Stimulated activated CD4-positive, alpha-beta T cell treated with anti-CD3 and anti-CD28 coated beads, Interleukin-1b, Interleukin-23, amount 100 ng/mL, for 24 hours (primary cell): ENCODE results near the gene SNX3.

Experiments used
- DNase-seq, 4 experiments: peaks; one replicate each; pipeline ENCODE4 v3.0.0-alpha.2; 2020; ENCODE audit warnings: low read depth in 4 of 4, low spot score in 1 of 4

SNX3 gene

DNA sequence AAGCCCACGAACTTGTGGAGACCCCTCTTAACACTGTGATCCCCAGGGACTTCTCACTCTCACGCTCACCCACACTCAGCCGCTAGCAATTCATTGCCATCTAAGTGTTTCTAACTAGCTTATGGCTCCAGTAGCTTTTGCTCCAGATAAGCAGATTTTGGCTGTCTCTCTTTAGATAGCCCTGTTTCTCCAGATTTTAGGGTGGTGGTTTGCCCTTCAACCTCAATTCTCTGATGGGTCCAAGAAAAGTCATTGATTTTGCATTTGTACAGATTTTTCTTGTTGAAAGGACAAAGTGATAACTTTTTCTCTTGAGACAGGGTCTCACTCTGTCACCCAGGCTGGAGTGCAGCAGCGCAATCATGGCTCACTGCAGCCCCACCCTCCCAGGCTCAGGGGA lies 53.8 kb downstream of the SNX3 start:
- no peak for DNase-seq

DNA sequence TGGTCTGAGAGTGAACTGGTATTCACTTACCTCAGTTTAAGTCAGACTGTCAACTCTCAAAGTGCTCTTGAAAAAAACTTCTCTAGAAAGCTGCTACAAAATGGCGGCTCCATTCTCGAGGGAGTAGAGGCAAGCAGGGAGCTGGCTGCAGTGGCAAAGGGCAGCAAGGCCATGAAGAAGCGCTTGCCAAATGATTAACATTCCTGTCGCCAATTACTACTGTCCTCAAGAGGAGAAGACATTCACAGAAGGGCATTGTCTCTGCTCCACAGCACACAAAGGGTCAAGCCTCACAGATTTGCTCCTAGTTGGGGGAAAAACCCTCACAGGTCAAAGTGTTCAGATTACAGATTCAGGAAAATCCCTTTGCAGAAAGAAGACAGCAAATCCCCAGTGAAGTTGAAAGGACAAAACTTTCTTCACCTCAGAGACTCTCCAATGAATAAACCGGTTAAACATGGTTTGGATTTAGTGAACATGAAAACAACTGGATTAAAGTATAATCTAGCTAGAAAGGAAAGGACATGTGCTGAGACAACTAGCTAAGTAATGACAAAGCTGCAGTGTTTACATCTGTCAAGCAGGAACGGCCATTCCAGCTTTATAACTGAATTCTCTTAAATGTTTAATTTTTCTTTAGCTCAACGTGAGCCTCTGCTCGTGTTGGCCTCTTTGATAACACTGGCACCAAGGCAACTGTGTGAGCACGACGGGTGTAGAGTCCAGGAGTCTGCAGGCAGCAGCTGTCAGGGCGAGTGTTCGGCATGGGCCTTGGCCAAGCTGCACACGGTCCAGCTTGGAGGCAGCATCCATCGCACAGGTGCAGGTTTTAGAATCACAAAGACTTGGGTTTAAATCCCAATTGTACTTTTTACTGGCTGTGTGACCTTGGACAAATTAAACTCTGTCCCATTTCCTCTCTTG lies 57.4 kb downstream of the SNX3 start:
- DNase-seq: no peak

DNA sequence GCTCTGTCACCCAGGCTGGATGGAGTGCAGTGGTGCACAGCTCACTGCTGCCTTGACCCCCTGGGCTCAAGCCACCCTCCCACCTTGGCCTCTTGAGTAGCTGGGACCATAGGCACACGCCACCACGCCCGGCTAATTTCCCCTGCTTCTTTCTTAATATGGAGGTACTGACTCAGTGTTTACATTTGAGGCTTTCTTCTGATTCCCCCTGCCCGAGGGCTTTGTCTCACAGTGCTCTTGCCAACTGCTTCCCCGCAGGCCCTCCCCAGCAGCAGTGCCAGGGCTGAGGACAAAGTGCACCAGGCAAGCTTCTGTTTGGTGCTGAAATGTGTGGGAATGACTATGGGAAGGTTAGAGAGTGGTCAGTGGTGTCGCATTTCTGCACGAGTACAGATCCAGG lies 60.2 kb downstream of the SNX3 start:
- DNase-seq: no peak

DNA sequence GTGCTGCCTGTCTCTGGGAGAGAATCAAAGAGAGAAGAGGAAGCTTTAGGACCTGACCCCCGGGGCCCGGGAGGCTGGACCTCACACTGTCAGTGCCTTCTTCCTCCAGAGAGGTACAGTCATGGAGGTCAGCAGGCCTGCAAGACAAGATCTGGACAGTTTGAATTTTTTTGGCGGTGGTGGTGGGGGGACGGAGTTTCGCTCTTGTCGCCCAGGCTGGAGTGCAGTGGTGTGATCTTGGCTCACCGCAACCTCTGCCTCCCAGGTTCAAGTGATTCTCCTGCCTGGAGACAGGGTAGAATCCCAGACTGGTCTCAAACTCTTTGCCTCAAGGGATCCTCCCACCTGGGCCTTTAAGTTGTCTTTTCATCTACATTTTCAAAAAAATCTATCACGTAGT lies 60.7 kb downstream of the SNX3 start:
- no peak for DNase-seq

DNA sequence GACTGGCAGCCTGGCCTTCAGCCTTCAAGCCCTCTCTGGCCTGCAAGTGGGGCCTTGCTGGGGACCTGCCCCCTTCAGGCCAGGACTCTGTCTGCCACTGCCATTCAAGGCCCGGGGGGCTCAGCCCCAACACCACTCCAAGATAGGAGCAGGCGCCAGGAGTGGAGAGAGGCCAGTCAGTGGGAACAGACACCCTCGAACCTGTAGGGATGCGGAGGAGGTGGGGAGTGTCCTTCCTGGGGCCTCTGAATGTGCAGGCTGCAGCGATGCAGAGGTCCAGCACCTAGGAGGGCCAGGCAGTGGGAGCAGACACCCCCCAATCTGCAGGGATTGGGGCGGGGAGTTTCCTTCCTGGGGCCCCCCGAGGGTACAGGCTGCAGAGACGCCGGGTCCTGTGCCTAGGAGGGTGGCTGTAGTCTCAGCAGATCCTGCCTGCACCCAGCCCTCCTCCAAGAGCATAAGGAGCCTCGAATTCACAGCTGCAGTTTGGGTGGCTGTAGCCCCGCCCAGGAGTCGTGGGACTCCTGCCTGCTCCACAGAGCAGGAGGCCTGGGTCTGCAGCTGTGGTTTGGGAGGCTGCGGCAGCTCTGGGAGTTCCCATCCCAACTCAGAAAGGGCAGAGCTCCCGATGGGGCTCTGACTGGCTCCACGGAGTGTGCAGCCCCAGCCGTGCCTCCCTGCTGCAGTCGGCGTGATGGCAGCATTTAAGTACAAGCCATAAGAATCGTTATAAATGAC lies 61.9 kb downstream of the SNX3 start:
- no peak for DNase-seq

DNA sequence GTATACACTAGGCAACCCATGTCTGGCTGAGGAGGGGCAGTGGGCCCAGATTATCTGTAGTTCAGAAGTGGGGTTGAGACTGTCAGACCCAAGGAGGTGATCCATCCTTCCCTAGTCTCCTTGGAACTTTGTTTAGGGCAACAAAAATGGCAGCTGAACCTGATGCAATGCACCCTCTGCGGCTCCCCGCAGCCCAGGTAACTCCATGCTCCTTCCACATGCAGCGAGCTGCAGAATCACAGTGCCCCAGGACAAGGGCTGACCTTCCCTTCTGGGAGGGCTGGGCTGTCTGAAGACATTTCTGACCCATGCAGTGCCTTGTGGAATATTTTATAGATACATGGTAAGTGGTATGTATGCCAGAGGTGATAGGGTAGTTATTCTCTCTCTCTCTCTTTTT lies 65.6 kb downstream of the SNX3 start:
- no peak for DNase-seq

DNA sequence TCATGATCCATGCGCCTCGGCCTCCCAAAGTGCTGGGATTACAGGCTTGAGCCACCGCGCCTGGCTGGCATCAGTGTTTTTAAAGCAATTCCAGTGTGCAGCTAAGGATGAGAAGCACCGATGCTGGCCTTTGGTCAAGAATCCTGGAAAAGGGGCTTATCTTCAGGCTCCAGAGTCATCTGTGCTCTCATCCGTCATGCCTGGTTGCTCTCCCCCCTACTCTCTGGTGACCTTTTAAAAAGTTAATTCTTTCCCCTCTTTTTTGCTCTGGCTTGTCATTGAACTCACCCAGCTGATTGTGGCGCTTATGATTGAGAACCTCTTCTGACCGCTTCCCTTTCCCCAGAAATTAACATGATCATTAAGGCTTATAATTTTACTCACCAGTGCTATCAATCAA lies 66.3 kb downstream of the SNX3 start:
- DNase-seq: no peak

DNA sequence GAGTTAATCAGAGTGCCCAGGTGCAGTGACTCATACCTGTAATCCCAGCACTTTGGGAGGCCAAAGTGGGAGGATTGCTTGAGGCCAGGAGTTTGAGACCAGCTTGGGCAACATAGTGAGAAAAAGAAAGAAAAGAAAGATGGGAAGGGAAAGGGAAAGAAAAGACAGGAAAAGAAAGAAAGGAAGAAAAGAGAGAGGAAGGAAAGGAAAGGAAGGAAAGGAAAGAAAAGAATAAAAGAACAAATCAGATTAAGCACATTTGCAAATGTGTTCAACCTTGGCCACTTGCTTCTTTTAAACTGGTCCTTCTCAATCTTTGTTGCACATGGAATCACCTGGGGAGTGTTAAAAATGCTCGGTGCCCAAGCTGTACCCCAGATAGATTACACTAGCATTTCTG lies 67.0 kb downstream of the SNX3 start:
- DNase-seq: no peak

DNA sequence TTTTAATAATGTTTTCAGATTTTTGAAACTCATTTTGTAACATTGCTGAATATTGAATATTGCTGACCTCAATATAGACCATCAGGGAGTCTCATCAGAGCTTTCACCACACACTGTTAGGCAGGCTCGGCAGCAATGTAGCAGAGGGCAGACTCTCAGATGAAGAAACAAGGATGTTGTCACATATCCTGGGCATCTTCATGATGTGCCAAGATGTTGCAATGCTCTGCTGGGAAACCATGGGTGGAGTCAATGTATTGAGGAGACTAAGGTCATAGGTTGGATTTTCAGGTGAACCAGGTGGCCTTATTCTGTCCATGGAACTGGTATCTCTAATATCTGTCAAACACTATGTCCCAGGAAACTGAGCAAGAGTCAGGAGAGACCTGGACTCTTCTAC lies 67.7 kb downstream of the SNX3 start:
- no peak for DNase-seq

DNA sequence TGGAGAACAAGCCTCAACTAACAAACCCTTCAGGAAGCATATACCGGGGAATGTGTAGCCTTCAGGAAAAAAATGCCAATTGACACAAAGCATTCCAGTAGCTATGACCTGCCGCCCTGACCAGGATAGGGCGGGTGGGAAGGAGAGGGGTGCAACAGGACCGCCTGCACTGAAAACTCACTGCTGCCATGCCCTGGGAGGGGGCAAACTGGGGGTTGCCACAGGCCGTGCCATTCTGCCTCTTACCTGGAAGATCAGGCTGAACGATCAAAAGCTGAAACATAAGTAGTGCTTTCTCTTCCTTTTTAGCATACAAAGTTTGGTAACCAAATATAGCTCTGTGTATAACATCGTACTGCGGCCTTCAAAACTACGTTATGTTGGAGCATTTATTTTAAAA lies 73.3 kb downstream of the SNX3 start:
- DNase-seq: no peak

DNA sequence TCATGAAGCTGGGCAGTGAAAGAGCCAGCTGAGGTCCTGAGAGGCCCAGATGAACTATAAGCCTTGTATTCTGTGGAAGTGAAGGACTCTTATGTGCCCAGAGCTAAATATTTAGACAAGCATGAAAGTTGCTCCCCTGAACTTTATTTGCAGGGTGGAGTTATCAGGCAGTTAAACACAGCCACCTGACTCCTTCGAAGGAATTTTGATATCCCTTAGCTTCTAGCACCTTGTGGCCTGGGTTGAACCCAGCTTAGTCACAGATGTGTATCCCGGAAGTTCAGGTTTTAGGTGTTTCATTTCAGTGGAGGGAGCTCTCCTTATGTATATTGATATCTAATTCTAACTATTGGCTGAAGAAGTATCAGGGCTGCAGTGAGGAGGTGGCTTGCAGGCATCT lies 74.6 kb downstream of the SNX3 start:
- no peak for DNase-seq

DNA sequence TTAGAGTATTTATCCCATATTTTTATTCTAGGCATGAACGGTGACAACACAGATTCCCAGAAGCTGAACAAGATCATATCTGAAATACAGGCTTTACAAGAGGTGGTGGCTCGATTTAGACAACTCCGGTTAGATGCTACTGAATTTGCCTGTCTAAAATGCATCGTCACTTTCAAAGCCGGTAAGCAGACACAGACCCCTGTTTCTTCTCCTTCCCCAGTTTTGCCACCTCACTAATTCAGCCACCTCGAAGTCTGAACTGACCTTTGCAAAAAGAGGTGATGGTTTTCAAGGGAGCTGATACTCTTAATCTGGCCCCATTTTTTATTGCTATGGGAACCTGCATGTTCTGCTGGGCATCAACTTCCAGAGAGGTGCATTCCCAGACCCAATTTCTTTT lies 80.1 kb downstream of the SNX3 start:
- no peak for DNase-seq

DNA sequence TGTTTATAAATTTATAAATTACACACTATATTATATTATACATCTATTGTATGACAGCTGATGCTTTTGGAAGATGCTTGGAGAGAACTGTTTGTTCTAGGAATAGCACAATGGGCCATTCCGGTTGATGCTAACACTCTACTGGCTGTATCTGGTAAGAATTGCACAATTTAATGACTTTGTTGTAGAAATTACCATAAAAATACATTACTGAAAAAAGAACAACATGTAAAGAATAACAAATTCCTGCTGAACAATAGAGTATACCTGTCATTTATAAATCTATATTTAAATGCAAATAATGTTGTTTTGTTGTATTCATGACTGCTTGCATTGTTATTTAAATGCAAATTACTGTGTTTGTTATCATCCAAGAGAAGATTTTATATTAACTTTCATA lies 80.6 kb downstream of the SNX3 start:
- DNase-seq: no peak

DNA sequence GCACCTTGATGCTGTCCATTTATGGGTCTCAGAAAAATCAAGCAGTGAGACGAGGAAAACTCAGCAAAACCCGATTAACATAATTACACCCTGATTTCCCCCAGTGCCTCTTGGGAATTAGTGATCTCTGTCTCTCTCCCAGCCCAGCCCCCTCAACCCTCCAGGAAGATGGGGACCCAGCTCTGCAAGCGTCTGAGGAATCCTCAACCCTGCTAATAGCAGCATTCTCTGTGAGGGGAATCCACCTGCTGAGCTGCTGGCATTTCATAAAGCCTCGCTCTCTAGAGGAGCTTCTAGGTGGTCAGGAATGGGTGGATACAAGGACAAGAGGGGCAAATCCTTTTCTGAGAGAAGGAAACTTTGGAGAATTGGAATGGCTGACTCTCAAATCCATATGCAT lies 81.1 kb downstream of the SNX3 start:
- no peak for DNase-seq

DNA sequence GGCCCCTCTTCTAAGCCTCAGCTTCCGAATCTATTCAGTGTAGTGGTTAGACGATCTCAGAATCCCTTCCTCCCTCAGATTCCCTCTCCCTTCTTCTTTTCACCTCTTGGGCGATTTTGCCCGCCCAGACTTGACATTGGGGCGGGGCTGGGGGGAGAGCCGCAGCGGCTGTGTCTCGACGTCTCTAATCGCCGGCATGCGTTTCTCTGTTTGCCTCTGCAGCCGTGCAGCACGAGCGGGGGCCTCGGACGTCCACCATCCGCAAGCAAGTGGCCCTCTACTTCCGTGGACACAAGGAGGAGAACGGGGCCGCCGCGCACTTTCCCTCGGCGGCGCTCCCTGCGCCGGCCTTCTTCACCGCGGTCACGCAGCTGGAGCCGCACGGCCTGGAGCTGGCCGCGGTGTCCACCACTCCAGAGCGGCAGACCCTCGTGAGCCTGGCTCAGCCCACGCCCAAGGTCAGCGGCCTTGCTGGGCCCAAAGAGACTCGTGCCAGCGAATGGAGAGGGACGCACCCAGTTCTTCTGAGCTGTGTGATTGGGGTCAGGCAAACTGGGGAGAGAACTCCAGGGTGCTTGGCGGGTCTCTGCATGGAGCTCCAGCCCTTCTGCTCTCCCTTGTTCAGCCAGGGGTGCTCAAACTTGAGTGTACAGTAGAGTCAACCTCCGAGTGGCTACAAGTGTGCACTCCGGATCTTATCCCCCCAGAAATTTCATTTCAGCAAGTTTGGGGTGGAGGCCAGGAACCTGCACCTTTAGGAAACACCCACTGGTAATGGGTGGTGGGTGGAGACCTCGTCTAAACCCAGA lies 84.4 kb downstream of the SNX3 start:
- DNase-seq: no peak

DNA sequence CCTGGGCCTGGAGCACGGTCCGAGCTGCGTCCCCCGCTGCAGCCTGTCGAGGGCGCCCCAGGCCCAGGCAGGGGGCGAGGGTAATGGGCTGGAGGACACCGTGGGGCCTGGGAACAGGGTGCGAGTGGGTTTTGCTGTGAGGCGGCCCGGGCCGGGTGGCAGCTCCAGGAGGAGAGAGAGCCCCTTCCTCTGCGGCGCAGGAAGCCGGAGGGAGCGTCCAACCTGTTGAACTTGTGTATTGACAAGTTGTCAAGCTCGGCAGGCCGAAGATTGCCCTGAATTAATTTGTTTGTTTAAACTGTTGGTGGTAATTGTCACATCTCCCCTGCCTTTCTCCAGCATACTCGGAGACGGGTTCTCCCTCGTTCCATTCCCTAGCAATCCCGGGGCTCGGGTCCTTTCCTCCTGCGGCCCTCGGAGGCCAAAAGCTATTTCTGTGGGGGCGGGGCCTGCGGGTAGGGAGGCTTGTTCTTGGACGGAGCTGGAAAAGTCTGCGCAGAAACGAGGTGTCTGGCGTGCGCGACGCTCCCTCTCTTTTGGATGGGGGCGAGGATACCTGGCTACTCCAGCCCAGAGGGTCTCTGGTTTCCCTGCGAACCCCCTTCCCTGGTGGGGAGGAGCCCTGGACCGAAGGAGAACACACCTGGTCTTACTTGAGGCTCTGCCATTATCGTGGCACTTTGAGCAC lies 85.1 kb downstream of the SNX3 start:
- DNase-seq: no peak

DNA sequence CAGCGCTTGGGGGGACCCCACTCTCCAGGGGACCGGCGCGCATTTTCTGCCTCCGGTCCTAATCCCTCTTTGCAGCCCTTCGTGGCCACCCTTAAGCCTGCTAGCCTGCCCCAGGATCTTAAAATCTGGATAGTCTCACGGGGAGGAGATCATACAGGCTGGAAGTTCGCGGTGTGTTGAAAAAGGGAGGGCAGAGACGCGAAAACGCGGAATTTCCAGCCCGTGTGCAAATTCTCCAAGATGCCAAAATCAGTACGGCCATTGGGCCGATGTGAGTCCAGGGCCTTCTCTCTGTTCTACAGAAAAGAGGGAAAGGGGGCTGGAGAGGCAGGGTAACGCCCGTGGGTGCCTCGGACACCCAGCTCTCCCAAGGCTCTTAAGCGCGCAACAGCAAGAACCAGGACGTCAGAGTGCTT lies 85.7 kb downstream of the SNX3 start:
- no peak for DNase-seq

DNA sequence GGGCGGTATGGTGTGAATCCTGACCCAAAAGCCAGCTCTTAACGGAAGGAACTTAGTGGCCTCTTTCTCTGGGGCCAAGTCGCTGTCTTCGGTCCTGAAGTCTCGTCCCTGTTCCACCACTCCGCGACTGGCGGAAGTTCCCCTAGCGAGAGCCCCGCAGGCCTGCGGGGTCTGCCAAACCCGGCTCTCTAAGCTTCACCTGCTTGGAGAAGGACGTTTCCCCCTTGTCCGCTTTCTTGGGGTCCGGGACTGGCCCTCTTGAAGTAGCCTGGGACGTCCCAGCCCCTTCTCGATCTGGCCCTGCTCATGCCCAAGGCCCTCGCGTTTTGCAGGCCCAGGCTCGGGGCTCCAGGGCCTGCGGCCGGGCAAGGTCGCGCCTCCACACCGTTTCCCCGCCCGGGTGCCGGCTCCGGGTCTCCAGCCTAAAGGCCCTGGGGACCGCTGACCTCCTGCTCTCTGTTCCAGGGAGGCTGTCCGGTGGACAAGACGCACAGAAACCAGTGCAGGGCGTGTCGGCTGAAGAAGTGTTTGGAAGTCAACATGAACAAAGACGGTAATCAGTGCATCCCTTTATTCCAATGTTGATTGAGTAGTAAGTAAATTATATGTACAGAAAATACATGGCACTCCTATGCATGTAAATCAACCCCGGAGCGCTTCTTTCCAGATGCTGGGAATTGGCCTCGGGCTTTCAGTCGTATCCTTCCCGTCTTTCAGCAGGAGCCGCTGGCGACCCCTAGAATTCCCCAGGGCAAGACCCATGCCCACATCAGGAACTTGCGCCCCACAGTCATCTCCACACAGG lies 86.3 kb downstream of the SNX3 start:
- DNase-seq: no peak

DNA sequence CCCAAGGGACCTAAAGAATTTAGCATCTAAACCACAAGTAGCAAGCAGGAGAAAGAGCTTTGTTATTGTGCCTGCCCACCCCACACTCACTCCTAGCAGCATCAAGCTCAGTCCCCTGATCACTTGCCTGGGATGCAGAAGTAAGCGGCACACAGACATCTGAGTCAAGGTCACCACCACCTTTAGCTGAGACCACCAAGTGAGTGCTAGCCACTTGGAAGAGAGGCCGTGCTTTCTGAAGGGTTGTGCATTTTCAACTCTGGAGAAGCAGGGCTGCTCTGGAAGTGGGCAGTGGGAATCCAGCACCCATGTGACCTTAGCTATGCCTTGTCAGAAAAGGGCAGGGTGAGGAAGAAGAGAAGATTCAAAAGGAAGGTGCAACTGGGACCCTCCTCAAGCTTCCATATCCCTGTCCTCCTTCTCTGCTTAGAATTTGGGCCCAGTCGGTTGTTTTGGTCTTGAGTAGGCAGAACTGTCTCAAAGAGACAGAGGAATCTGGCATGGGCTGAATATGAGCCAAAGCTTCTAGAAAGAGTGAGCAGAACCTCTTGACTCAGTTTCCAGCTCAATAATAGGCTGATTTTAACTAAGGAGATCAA lies 88.8 kb downstream of the SNX3 start:
- DNase-seq: no peak
